Breast epithelium (tissue), 3 donors: ENCODE data around the gene ABTB1.

Experiments
- POLR2A ChIP-seq: fragments of 450-650 bp; IDR thresholded peaks from one replicate; pipeline ENCODE4 v1.6.1; 2016; ENCODE audit warnings: antibody characterized with exemption, mild to moderate bottlenecking, moderate library complexity
- POLR2AphosphoS5 ChIP-seq, 3 donors: sonication (generic); formaldehyde crosslinking; IDR thresholded peaks; one replicate each; pipeline ENCODE4 v1.6.1; 2017; ENCODE audit warnings: antibody characterized with exemption in 3 of 3
- TF ChIP-seq, protein P1 (sequence below), 3 donors: fragments of 450-650 bp; IDR thresholded peaks; one replicate each; pipeline ENCODE4 v1.5.1; 2016 to 2017; ENCODE audit warnings: antibody characterized with exemption in 3 of 3, mild to moderate bottlenecking in 3 of 3, moderate library complexity in 3 of 3

DNA sequence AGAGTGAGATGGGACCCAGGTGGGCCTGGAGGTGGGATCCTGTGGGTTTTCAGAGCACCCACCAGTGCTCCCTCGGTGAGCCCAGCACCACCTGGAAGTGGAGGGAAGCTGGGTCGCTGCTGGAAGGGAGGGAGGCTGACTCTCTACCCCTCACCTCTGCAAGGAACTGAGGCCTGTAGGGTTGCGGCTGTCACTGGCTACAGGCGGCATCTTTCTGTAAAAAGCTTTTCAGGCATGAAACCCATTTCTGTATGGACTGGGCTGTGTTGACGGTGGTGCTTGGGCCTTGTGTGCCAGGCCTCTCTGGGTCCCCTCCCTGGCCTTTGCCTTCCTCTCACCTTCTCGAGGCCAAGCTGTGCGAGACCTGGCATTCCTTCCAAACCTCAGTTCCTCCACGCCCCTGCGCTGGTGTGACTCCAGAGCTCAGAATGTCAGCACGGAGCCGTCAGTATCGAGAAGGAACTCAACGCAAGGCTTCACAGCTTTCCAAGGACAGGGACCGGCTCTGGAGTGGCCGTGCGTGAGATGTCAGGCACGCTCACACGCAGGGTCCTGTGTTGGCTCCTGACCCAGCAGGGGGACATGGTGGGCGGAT, 16.6 kb downstream of the ABTB1 start:
- TF ChIP-seq POLR2AphosphoS5 (IDR thresholded peaks at IDR 0.05), result no peak
- TF ChIP-seq, protein P1, sequence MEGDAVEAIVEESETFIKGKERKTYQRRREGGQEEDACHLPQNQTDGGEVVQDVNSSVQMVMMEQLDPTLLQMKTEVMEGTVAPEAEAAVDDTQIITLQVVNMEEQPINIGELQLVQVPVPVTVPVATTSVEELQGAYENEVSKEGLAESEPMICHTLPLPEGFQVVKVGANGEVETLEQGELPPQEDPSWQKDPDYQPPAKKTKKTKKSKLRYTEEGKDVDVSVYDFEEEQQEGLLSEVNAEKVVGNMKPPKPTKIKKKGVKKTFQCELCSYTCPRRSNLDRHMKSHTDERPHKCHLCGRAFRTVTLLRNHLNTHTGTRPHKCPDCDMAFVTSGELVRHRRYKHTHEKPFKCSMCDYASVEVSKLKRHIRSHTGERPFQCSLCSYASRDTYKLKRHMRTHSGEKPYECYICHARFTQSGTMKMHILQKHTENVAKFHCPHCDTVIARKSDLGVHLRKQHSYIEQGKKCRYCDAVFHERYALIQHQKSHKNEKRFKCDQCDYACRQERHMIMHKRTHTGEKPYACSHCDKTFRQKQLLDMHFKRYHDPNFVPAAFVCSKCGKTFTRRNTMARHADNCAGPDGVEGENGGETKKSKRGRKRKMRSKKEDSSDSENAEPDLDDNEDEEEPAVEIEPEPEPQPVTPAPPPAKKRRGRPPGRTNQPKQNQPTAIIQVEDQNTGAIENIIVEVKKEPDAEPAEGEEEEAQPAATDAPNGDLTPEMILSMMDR (IDR thresholded peaks at IDR 0.05), result no peak
- TF ChIP-seq POLR2A, result no peak
